Measurements from ENCODE around the gene TLR5. TPM values are rescaled to one million over a fixed set of nuclear protein-coding genes. Genes with fewer than 3 reads are reported as not detected.

Gene TLR5
- total RNA-seq, 1 experiment from 2014 or later: 0.21 TPM

- DNase-seq (ENCODE audit: low read depth, low spot score) (no peak), ATAC-seq (no peak)
- BruUV-seq (replicated peaks): no TSS peak
- H3K27ac ChIP-seq (ENCODE audit: low read length): no peak overlapping the region
- no peaks in the 10 kb centered on the region for H3K9me3 ChIP-seq (ENCODE audit: control insufficient read depth, insufficient read depth, low read depth, low read length)
- no peaks in the 10 kb centered on the region for H3K36me3 ChIP-seq (ENCODE audit: control insufficient read depth, insufficient read depth, low read length)
- ChIA-PET POLR2A (no interaction called here), CTCF (interaction anchor here (0.6 kb wide), 1 partner anchor 185 kb away, joined by 7 read pairs; no protein-coding TSS in a partner anchor)
- H3K27me3 ChIP-seq (ENCODE audit: control insufficient read depth, insufficient read depth, low read length): peaks cover 3% of the 10 kb centered on the region; the same call in 1 of the 2 replicates
- H3K4me3 ChIP-seq (ENCODE audit: low read depth in 2 of 2, low read length in 2 of 2): no peak overlapping the region
- intact Hi-C loops (cut with micrococcal nuclease; ENCODE audit: unreplicated experiment): no loop called here
- no peak for TF ChIP-seq SIN3A (IDR thresholded peaks at IDR 0.05; ENCODE audit: borderline replicate concordance, insufficient read depth, low read depth, low read length)
- TF ChIP-seq REST (IDR thresholded peaks at IDR 0.05; ENCODE audit: insufficient read depth in 1 of 2, low read depth in 2 of 2, low read length in 1 of 2): no peak
- TF ChIP-seq TCF7L2 (IDR thresholded peaks at IDR 0.05; ENCODE audit: low read depth, low read length): no peak
- no peak for TF ChIP-seq POLR2AphosphoS5 (IDR thresholded peaks at IDR 0.05; ENCODE audit: low read depth, low read length)
- TF ChIP-seq, protein P1, sequence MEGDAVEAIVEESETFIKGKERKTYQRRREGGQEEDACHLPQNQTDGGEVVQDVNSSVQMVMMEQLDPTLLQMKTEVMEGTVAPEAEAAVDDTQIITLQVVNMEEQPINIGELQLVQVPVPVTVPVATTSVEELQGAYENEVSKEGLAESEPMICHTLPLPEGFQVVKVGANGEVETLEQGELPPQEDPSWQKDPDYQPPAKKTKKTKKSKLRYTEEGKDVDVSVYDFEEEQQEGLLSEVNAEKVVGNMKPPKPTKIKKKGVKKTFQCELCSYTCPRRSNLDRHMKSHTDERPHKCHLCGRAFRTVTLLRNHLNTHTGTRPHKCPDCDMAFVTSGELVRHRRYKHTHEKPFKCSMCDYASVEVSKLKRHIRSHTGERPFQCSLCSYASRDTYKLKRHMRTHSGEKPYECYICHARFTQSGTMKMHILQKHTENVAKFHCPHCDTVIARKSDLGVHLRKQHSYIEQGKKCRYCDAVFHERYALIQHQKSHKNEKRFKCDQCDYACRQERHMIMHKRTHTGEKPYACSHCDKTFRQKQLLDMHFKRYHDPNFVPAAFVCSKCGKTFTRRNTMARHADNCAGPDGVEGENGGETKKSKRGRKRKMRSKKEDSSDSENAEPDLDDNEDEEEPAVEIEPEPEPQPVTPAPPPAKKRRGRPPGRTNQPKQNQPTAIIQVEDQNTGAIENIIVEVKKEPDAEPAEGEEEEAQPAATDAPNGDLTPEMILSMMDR (IDR thresholded peaks at IDR 0.05): no peak
- no peaks in the 10 kb centered on the region for H3K4me1 ChIP-seq (ENCODE audit: control insufficient read depth, insufficient read depth, low read length)
- in situ Hi-C loops (cut with HindIII; ENCODE audit: low pct_unique_long_range_greater_than_20kb, low sequenced_read_pairs): no loop called here
Observed at GRCh38 chr1:223068900-223069665, 74.0 kb downstream of the TLR5 start.

DNA sequence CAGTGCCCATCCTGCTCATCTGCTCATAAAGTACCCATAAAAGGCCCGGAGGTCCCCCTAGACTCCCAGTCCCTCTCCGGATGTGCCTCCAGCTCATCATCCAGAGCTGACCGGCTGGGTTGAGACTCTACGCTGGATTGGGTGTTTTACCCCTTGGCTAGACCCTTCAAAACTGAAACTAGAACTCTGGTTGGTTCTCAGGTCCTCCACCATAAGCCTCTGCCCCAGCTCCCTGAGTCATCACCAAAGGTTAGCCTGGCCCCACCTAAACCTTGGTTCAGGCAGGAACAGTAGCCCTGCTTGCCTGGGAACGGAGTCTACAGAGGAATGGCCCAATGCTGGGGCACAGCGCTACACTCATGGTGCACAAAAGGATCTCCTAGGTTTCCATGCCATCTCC is 75.1 kb downstream of the TLR5 start:
- POLR2A ChIA-PET: interaction anchor here (0.6 kb wide), 1 partner anchor 43 kb away, joined by 3 read pairs; no protein-coding TSS in a partner anchor
- CTCF ChIA-PET: no interaction called here
- Histone ChIP-seq H3K27me3 (ENCODE audit: control insufficient read depth, insufficient read depth, low read length) (no peaks in the 10 kb centered on the region), H3K36me3 (ENCODE audit: control insufficient read depth, insufficient read depth, low read length) (no peaks in the 10 kb centered on the region), H3K9me3 (ENCODE audit: control insufficient read depth, insufficient read depth, low read depth, low read length) (no peaks in the 10 kb centered on the region), H3K4me1 (ENCODE audit: control insufficient read depth, insufficient read depth, low read length) (no peaks in the 10 kb centered on the region), H3K27ac (ENCODE audit: low read length) (no peak overlapping the region), H3K4me3 (ENCODE audit: low read depth in 2 of 2, low read length in 2 of 2) (no peak overlapping the region)
- ATAC-seq (no peak), DNase-seq (ENCODE audit: low read depth, low spot score) (no peak)
- TF ChIP-seq REST (IDR thresholded peaks at IDR 0.05; ENCODE audit: insufficient read depth in 1 of 2, low read depth in 2 of 2, low read length in 1 of 2) (no peak), TCF7L2 (IDR thresholded peaks at IDR 0.05; ENCODE audit: low read depth, low read length) (no peak)
- in situ Hi-C loops (cut with HindIII; ENCODE audit: low pct_unique_long_range_greater_than_20kb, low sequenced_read_pairs): no loop called here
- intact Hi-C loops (cut with micrococcal nuclease; ENCODE audit: unreplicated experiment): no loop called here
- BruUV-seq (replicated peaks): no TSS peak

All from Panc1 (cell line).